GM12864 (cell line): ENCODE data around the gene TEN1.

Experiments used
- DNase-seq: peaks from one replicate; pipeline ENCODE4 v3.0.0-alpha.2; 2011; ENCODE audit warnings: low read depth
- H3K4me3 ChIP-seq: 2 replicates; pipeline ENCODE4 v1.5.1; 2011; ENCODE audit warnings: mild to moderate bottlenecking, low read depth, low read length, control low read depth
- CTCF ChIP-seq: IDR thresholded peaks from 2 replicates; pipeline ENCODE4 v1.5.1; 2011; ENCODE audit warnings: low read depth, mild to moderate bottlenecking, moderate library complexity, low read length, control low read depth, inconsistent platforms; ENCODE audit errors: missing control alignments

Gene TEN1

DNA sequence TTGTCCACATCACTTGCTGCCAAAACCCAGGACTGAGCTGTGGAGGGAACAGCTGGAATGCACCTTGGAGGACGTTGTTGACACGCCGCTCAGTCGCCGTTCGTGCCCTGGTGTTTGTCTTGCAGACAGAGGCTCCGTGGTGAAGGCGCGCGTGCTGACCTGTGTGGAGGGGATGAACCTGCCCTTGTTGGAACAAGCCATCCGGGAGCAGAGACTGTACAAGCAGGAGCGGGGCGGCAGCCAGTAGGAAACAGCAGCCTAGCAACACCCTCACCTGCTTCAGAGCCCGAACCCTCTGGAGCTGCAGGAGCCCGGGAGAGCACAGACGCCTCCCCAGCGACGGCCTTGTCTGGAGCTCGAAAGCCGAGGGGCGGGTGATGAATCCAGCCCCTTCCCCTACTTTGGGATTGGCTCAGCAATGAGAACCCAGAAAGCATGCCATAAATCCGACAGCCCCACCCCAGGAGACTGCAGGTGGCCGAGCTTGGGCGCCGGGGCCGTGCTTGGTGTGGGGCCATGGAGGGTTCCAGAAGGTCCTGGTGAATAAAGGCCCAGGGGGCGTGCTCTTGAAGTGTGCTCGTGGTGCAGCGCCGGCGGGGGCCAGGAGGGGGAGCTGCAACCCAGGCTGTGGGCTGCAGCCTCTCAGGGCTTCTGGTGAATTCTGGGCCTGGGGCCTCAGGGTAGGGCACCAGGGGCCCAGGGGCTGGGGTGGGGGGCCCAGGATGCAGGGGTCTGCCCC, 21.1 kb downstream of the TEN1 start:
- no peak overlapping the region for H3K4me3 ChIP-seq
- TF ChIP-seq CTCF = peak; percentile 73
- DNase-seq = no peak

DNA sequence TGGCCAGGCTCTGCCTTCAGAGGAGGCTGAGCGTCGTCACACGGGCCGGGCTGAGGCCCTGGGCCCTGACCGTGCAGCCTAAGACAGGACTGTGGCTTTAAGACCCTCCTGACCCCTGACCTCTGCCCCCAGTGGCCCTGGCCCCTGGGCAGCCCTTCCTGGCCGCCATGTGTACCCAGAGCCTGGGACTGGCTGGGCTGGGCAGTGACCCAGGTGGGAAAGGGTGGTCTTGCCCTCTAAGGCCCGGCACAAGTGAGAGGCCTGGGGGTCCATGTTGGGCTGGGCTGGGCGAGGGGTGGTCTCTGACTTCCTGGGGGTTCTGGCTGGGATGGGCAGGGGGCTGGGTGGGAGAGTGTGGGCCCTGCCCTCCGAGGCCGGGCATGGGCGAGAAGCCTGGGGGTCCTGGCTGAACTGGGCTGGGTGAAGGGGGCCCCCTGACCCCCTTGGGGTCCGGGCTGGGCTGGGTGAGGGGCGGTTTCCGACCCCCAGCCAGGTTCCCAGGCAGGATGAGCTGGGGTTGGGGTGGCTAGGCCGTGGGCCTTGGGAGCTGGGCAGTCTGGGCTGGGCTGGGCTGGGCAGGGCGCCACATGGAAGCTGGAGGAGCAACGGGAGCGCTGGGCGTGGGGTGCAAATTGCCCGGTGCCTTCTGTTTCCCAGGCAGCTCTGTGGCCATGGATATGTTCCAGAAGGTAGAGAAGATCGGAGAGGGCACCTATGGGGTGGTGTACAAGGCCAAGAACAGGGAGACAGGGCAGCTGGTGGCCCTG, 21.9 kb downstream of the TEN1 start, which contains the start of gene CDK3:
CDK3 (plus strand) TSS at position 101 of the 767 bp plus-strand sequence; CDS start at position 672, 571 bp downstream.
- no peak for DNase-seq
- no peak within 1 kb of the TSS for H3K4me3 ChIP-seq
- no peak for TF ChIP-seq CTCF

DNA sequence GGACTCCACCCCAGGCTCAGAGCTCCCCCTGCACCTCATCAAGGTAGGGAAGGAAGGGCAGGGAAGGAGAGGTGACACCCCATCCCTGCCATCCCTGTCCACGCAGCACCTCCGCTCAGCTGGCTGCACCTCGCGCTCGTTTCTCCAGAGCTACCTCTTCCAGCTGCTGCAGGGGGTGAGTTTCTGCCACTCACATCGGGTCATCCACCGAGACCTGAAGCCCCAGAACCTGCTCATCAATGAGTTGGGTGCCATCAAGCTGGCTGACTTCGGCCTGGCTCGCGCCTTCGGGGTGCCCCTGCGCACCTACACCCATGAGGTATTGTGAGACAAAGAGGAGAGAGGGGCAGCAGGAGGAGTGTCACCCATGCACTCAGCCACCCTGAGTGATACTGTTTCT, 23.1 kb downstream of the TEN1 start:
- no peak overlapping the region for H3K4me3 ChIP-seq
- DNase-seq = no peak
- TF ChIP-seq CTCF = no peak

GRCh38 chr17:76003915-76004314, 24.9 kb downstream of the TEN1 start:
- no peak for TF ChIP-seq CTCF
- DNase-seq = no peak
- H3K4me3 ChIP-seq = no peak overlapping the region

DNA sequence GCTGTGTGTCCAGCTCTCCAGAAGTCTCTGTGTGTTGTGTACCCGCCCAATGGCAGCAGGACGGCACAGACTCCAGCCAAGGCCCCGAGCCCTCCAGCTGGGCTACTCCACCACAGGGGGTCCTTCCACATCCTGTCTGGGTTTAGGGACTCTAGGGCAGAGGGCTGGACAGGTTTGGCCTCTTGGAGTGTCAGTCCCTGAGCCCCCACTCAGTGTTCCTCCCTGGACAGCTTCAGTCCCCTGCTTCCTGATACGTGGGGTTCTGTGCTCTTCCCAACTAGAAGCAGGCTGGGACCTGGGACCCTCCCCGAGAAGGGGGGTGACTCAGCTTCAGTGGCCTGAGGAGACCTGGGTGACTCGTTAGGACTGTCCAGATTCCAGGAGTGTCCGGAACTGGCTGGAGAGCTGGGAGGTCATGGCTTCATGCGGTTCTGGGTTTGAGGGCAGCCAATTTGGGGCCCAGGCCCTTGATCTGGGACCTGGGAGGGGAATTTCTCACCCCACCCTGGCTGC, 25.8 kb downstream of the TEN1 start:
- no peak for DNase-seq
- TF ChIP-seq CTCF = no peak
- no peak overlapping the region for H3K4me3 ChIP-seq

GRCh38 chr17:76005263-76006149, 26.5 kb downstream of the TEN1 start:
- TF ChIP-seq CTCF = peak; percentile 63
- DNase-seq = no peak
- H3K4me3 ChIP-seq = no peak overlapping the region
